ENCODE results near the gene DHX29.

DHX29 gene

GRCh38 chr5:55232271-55232984 is 75.1 kb downstream of the DHX29 start:
- DNase-seq: no peak

- DNase-seq: no peak
Measured at GRCh38 chr5:55231919-55232270, 75.6 kb downstream of the DHX29 start.

- DNase-seq: no peak
Measured at GRCh38 chr5:55231029-55231918, 76.2 kb downstream of the DHX29 start.

- no peak for DNase-seq
Measured at GRCh38 chr5:55230086-55230629, 77.3 kb downstream of the DHX29 start.

GRCh38 chr5:55227664-55228430 is 79.6 kb downstream of the DHX29 start:
- DNase-seq: no peak

- peak; percentile 47 for DNase-seq
Measured at GRCh38 chr5:55226934-55227663, 80.4 kb downstream of the DHX29 start, which contains the start of gene MCIDAS. MCIDAS (minus strand) TSS chr5:55227315; CDS start chr5:55227138, 177 bp downstream.

GRCh38 chr5:55226027-55226933 is 81.2 kb downstream of the DHX29 start:
- DNase-seq: peak; percentile 57

GRCh38 chr5:55225346-55225745 is 82.1 kb downstream of the DHX29 start:
- no peak for DNase-seq

- no peak for DNase-seq
Measured at GRCh38 chr5:55223812-55224240, 83.7 kb downstream of the DHX29 start.

GRCh38 chr5:55222985-55223811 is 84.3 kb downstream of the DHX29 start:
- no peak for DNase-seq

GRCh38 chr5:55222092-55222984 is 85.2 kb downstream of the DHX29 start:
- DNase-seq: no peak

GRCh38 chr5:55220433-55221185 is 86.9 kb downstream of the DHX29 start:
- no peak for DNase-seq

GRCh38 chr5:55219770-55220169 is 87.7 kb downstream of the DHX29 start:
- no peak for DNase-seq

- DNase-seq: no peak
Measured at GRCh38 chr5:55218967-55219366, 88.5 kb downstream of the DHX29 start.

GRCh38 chr5:55211184-55211874 is 96.2 kb downstream of the DHX29 start:
- no peak for DNase-seq

Measured in fibroblast of skin of right biceps (primary cell).